ENCODE results near the gene MRPL53. TPM values are rescaled to one million over a fixed set of nuclear protein-coding genes. Genes with fewer than 3 reads are reported as not detected.
"Not testable (repeated sequence)": the region's sequence is repeated elsewhere in the genome, so short reads cannot be mapped to it uniquely, and the experiment has no call there.

The MRPL53 gene
- total and polyA plus RNA-seq, 7 experiments from 2014 or later, result 45.7 to 175 (median 105) TPM

DNA sequence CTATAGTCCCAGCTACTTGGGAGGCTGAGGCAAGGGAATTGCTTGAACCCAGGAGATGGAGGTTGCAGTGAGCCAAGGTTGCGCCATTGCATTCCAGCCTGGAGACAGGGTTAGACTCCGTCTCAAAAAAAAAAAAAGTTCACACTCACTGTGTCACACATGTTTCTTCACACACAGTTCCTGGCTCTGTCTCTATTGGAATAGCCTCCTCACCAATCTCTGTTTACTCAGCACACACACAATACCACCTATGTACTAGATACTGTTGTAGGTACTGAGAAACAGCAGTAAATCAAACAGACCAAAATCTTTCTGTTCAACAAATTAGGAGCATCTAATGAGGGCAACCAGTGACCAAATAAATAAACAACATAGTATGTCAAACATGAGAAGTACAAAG, 13.7 kb upstream of the MRPL53 start:
- H3K36me3 ChIP-seq (ENCODE audit: control insufficient read depth in 2 of 3, insufficient read depth in 3 of 3, low read length in 3 of 3), result peaks cover 5 to 50% (median 8%) of the 10 kb centered on the region in 3 experiments
- H3K27me3 Mint-ChIP-seq, result no peaks in the 10 kb centered on the region
- H3K9me3 Mint-ChIP-seq, result peaks cover 0 to 2% (median 0%) of the 10 kb centered on the region in 11 donors
- H3K4me3 ChIP-seq (ENCODE audit: low read length), result no peak overlapping the region
- peaks cover 16 to 19% of the 10 kb centered on the region in 2 donors for H3K4me1 ChIP-seq (ENCODE audit: control insufficient read depth in 2 of 2, insufficient read depth in 2 of 2, low read length in 2 of 2)
- intact Hi-C loops (cut with micrococcal nuclease), result loop anchor here in 1 of 2 donors (10.0 kb wide), 1 partner anchor 1251 kb away; the partner anchor contains the start of genes CCT7 and PRADC1
- no peak for ATAC-seq
- DNase-seq, result no peak
- no peaks in the 10 kb centered on the region for H3K9me3 ChIP-seq (ENCODE audit: control insufficient read depth in 2 of 3, low read length in 3 of 3)
- no peak overlapping the region for H3K27ac ChIP-seq (ENCODE audit: low read depth, low read length)
- no peak overlapping the region for H3K27ac Mint-ChIP-seq
- H3K36me3 Mint-ChIP-seq, result peaks cover 13 to 30% (median 24%) of the 10 kb centered on the region in 5 donors
- H3K4me1 Mint-ChIP-seq, result peaks cover 15 to 40% (median 25%) of the 10 kb centered on the region in 7 donors
- POLR2A ChIA-PET, result no interaction called here
- CTCF ChIA-PET, result interaction anchor here (0.6 kb wide), 1 partner anchor 103 kb away, joined by 3 read pairs; no protein-coding TSS in a partner anchor
- H3K4me3 Mint-ChIP-seq, result peak overlapping the region in 1 of 10 donors; percentile 28
- no peaks in the 10 kb centered on the region for H3K27me3 ChIP-seq (ENCODE audit: control insufficient read depth in 2 of 2, insufficient read depth in 2 of 2, low read length in 2 of 2)

- intact Hi-C loops (cut with micrococcal nuclease), result loop anchor here (1.0 to 10.0 kb wide), 18 partner anchors 11 to 1249 kb away; partner anchors contain the start of genes AUP1 (in 2 of the 2), C2orf81 (in 2 of the 2), HTRA2 (in 2 of the 2) and MRPL53 (in 2 of the 2)
- H3K9me3 Mint-ChIP-seq; H3K27me3 ChIP-seq (ENCODE audit: control insufficient read depth in 2 of 2, insufficient read depth in 2 of 2, low read length in 2 of 2); H3K27me3 Mint-ChIP-seq; DNase-seq; H3K27ac ChIP-seq (ENCODE audit: low read depth, low read length); ATAC-seq; H3K9me3 ChIP-seq (ENCODE audit: control insufficient read depth in 2 of 3, low read length in 3 of 3): not testable (repeated sequence)
- peak overlapping the region; percentile 91 to 100 (median 98) for H3K4me3 Mint-ChIP-seq
- peak overlapping the region; percentile 93 to 100 (median 99) for H3K27ac Mint-ChIP-seq
- peak overlapping the region; percentile 99 for H3K4me3 ChIP-seq (ENCODE audit: low read length)
- H3K36me3 ChIP-seq (ENCODE audit: control insufficient read depth in 2 of 3, insufficient read depth in 3 of 3, low read length in 3 of 3), result peaks cover 0 to 41% (median 0%) of the 10 kb centered on the region in 3 experiments
- H3K4me1 ChIP-seq (ENCODE audit: control insufficient read depth in 2 of 2, insufficient read depth in 2 of 2, low read length in 2 of 2), result peaks cover 22 to 26% of the 10 kb centered on the region in 2 donors
- CTCF ChIA-PET, result interaction anchor here (0.7 to 6.2 kb wide), 10 partner anchors 20 to 104 kb away, joined by 3 to 59 read pairs (median 9); partner anchors contain the start of genes AUP1, HTRA2, INO80B and WBP1
- POLR2A ChIA-PET, result interaction anchor here (0.8 to 6.9 kb wide), 16 partner anchors 8 to 704 kb away, joined by 3 to 197 read pairs (median 6); partner anchors contain the start of genes AUP1, C2orf81, HTRA2 and INO80B
- peaks cover 21 to 59% (median 41%) of the 10 kb centered on the region in 7 donors for H3K4me1 Mint-ChIP-seq
- H3K36me3 Mint-ChIP-seq, result peaks cover 4 to 22% (median 12%) of the 10 kb centered on the region in 5 donors
Measured at GRCh38 chr2:74483675-74484164, 11.2 kb upstream of the MRPL53 start.

- POLR2A ChIA-PET, result interaction anchor here (0.8 to 6.9 kb wide), 25 partner anchors 9 to 746 kb away, joined by 3 to 197 read pairs (median 5); partner anchors contain the start of genes AUP1, C2orf81, HTRA2 and INO80B
- peak; percentile 76 to 96 (median 96) for DNase-seq
- H3K4me3 ChIP-seq (ENCODE audit: low read length), result peak within 1 kb of the TSS; percentile 99
Measured at GRCh38 chr2:74482801-74483674, 10.6 kb upstream of the MRPL53 start, which contains the start of the genes CCDC142 and TTC31. CCDC142 (minus strand) TSS chr2:74482998; CDS start chr2:74482837, 161 bp downstream. TTC31 (plus strand) TSS chr2:74483081; CDS start chr2:74483096, 15 bp downstream.

GRCh38 chr2:74481961-74482800, 9.7 kb upstream of the MRPL53 start:
- peak overlapping the region; percentile 91 to 100 (median 98) for H3K4me3 Mint-ChIP-seq
- CTCF ChIA-PET, result interaction anchor here (0.6 to 6.2 kb wide), 16 partner anchors 9 to 162 kb away, joined by 3 to 59 read pairs (median 6); partner anchors contain the start of genes AUP1, DQX1, HTRA2 and INO80B
- H3K36me3 ChIP-seq (ENCODE audit: control insufficient read depth in 2 of 3, insufficient read depth in 3 of 3, low read length in 3 of 3), result peaks cover 0 to 32% (median 0%) of the 10 kb centered on the region in 3 experiments
- no peaks in the 10 kb centered on the region for H3K9me3 ChIP-seq (ENCODE audit: control insufficient read depth in 2 of 3, low read length in 3 of 3)
- H3K9me3 Mint-ChIP-seq, result no peaks in the 10 kb centered on the region
- peak overlapping the region; percentile 93 to 100 (median 99) for H3K27ac Mint-ChIP-seq
- H3K4me3 ChIP-seq (ENCODE audit: low read length), result peak overlapping the region; percentile 99
- peaks cover 24 to 59% (median 44%) of the 10 kb centered on the region in 7 donors for H3K4me1 Mint-ChIP-seq
- POLR2A ChIA-PET, result interaction anchor here (0.8 to 6.9 kb wide), 23 partner anchors 8 to 745 kb away, joined by 3 to 197 read pairs (median 4); partner anchors contain the start of genes AUP1, C2orf81, HTRA2 and INO80B
- DNase-seq, result peak in 2 of 9 donors; percentile 43 to 71
- ATAC-seq, result peak; percentile 50
- peak overlapping the region; percentile 85 for H3K27ac ChIP-seq (ENCODE audit: low read depth, low read length)
- intact Hi-C loops (cut with micrococcal nuclease), result loop anchor here (2.0 to 10.0 kb wide), 3 partner anchors 47 to 1247 kb away; partner anchors contain the start of genes AUP1 (in 1 of the 2), CCT7 (in 1 of the 2), HTRA2 (in 1 of the 2) and PRADC1 (in 1 of the 2)
- no peaks in the 10 kb centered on the region for H3K27me3 ChIP-seq (ENCODE audit: control insufficient read depth in 2 of 2, insufficient read depth in 2 of 2, low read length in 2 of 2)
- H3K36me3 Mint-ChIP-seq, result peaks cover 4 to 26% (median 13%) of the 10 kb centered on the region in 5 donors
- no peaks in the 10 kb centered on the region for H3K27me3 Mint-ChIP-seq
- H3K4me1 ChIP-seq (ENCODE audit: control insufficient read depth in 2 of 2, insufficient read depth in 2 of 2, low read length in 2 of 2), result peaks cover 22 to 26% of the 10 kb centered on the region in 2 donors

More at GRCh38 chr2:74482801-74483674, 10.6 kb upstream of the MRPL53 start, which contains the start of the genes CCDC142 and TTC31:
- Mint-ChIP-seq H3K4me1 (peaks cover 21 to 59% (median 41%) of the 10 kb centered on the region in 7 donors), H3K27ac (peak within 1 kb of the TSS; percentile 93 to 100 (median 99)), H3K9me3 (no peaks in the 10 kb centered on the region), H3K27me3 (no peaks in the 10 kb centered on the region), H3K4me3 (peak within 1 kb of the TSS; percentile 91 to 100 (median 98)), H3K36me3 (peaks cover 4 to 22% (median 12%) of the 10 kb centered on the region in 5 donors)
- Histone ChIP-seq H3K9me3 (ENCODE audit: control insufficient read depth in 2 of 3, low read length in 3 of 3) (no peaks in the 10 kb centered on the region), H3K27ac (ENCODE audit: low read depth, low read length) (peak within 1 kb of the TSS; percentile 85), H3K36me3 (ENCODE audit: control insufficient read depth in 2 of 3, insufficient read depth in 3 of 3, low read length in 3 of 3) (peaks cover 0 to 36% (median 0%) of the 10 kb centered on the region in 3 experiments), H3K27me3 (ENCODE audit: control insufficient read depth in 2 of 2, insufficient read depth in 2 of 2, low read length in 2 of 2) (no peaks in the 10 kb centered on the region), H3K4me1 (ENCODE audit: control insufficient read depth in 2 of 2, insufficient read depth in 2 of 2, low read length in 2 of 2) (peaks cover 22 to 26% of the 10 kb centered on the region in 2 donors)
- CTCF ChIA-PET, result interaction anchor here (0.7 to 6.2 kb wide), 16 partner anchors 10 to 104 kb away, joined by 3 to 59 read pairs (median 6); partner anchors contain the start of genes AUP1, DQX1, HTRA2 and INO80B
- ATAC-seq, result peak; percentile 96
- intact Hi-C loops (cut with micrococcal nuclease), result loop anchor here (1.0 to 10.0 kb wide), 18 partner anchors 11 to 1248 kb away; partner anchors contain the start of genes AUP1 (in 2 of the 2), C2orf81 (in 2 of the 2), HTRA2 (in 2 of the 2) and MRPL53 (in 2 of the 2)

- H3K36me3 Mint-ChIP-seq, result peaks cover 4 to 21% (median 8%) of the 10 kb centered on the region in 5 donors
- H3K27me3 Mint-ChIP-seq, result no peaks in the 10 kb centered on the region
- H3K27ac Mint-ChIP-seq, result peak overlapping the region in 1 of 9 donors; percentile 9
- no peak for DNase-seq
- no peaks in the 10 kb centered on the region for H3K9me3 Mint-ChIP-seq
- intact Hi-C loops (cut with micrococcal nuclease), result loop anchor here in 1 of 2 donors (10.0 kb wide), 1 partner anchor 1247 kb away; the partner anchor contains the start of genes CCT7 and PRADC1
- ChIA-PET POLR2A (interaction anchor here (0.9 to 6.9 kb wide), 14 partner anchors 7 to 117 kb away, joined by 3 to 197 read pairs (median 11); partner anchors contain the start of genes AUP1, HTRA2, INO80B and MRPL53), CTCF (interaction anchor here (0.6 to 6.2 kb wide), 8 partner anchors 8 to 163 kb away, joined by 3 to 59 read pairs (median 10); partner anchors contain the start of genes MRPL53 and WBP1)
- peak overlapping the region; percentile 99 for H3K4me3 ChIP-seq (ENCODE audit: low read length)
- ATAC-seq, result no peak
- peaks cover 24 to 53% (median 39%) of the 10 kb centered on the region in 7 donors for H3K4me1 Mint-ChIP-seq
- peak overlapping the region; percentile 85 for H3K27ac ChIP-seq (ENCODE audit: low read depth, low read length)
- no peaks in the 10 kb centered on the region for H3K27me3 ChIP-seq (ENCODE audit: control insufficient read depth in 2 of 2, insufficient read depth in 2 of 2, low read length in 2 of 2)
- H3K9me3 ChIP-seq (ENCODE audit: control insufficient read depth in 2 of 3, low read length in 3 of 3), result no peaks in the 10 kb centered on the region
- H3K36me3 ChIP-seq (ENCODE audit: control insufficient read depth in 2 of 3, insufficient read depth in 3 of 3, low read length in 3 of 3), result peaks cover 0 to 28% (median 0%) of the 10 kb centered on the region in 3 experiments
- H3K4me1 ChIP-seq (ENCODE audit: control insufficient read depth in 2 of 2, insufficient read depth in 2 of 2, low read length in 2 of 2), result peaks cover 22 to 26% of the 10 kb centered on the region in 2 donors
- peak overlapping the region; percentile 91 to 100 (median 98) for H3K4me3 Mint-ChIP-seq
Measured at GRCh38 chr2:74481431-74481830, 9.0 kb upstream of the MRPL53 start.
